ENCODE measurements around the gene DRAP1.

Gene DRAP1

DNA sequence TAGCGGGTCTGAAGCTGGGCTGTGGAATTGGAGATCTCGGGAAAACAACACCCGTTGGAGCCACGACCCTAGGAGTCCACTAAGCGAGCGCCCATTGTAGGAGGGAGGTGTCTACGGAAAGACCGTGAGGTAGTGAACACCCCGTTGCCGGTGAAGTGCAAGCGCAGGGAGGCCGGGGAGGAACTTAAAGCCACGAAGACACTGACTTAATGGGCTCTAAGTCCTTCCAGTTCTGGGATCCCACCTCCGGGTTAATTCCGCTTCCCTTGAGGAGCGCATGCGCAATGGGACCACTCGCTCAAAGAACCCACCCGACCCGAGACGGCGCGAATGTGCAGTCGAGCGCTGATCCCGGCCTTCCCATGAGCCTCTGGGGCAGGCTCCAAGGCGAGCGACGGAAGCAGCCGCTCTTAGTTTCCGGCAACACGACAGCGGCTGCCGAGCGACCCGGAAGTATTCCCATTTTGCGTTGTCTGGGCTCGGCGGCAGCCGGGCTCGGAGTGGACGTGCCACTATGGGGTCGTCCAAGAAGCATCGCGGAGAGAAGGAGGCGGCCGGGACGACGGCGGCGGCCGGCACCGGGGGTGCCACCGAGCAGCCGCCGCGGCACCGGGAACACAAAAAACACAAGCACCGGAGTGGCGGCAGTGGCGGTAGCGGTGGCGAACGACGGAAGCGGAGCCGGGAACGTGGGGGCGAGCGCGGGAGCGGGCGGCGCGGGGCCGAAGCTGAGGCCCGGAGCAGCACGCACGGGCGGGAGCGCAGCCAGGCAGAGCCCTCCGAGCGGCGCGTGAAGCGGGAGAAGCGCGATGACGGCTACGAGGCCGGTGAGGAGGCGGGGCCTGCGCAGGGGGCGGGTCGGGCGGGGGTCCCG lies 42.3 kb downstream of the DRAP1 start, which contains the start of gene SART1:
Gene SART1, plus strand, starts transcription at position 468 of the 874 bp plus-strand sequence. Its CDS starts 47 bp downstream, at position 515.
- DNase-seq (ENCODE audit: low spot score): peak; percentile 99

DNA sequence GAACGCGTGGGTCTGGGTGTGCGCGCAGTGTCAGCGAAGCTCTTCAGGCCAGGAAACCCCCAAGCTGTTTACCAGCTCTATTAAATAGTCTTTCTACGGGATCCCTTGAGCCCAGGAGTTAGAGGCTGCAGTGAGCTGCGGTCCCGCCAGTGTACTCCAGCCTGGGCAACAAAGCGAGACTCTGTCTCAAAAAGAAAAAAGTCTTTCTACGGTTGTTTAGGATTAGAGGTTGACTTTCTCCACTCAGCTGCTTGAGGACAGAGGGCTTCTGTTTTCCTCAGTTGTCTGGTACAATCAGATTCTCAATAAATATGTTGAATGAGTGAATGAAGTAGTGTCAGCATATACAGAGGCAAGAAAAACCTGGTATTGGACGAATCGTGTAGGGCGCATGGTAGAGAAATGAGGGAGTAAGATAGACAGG lies 42.9 kb downstream of the DRAP1 start:
- DNase-seq (ENCODE audit: low spot score): no peak

DNA sequence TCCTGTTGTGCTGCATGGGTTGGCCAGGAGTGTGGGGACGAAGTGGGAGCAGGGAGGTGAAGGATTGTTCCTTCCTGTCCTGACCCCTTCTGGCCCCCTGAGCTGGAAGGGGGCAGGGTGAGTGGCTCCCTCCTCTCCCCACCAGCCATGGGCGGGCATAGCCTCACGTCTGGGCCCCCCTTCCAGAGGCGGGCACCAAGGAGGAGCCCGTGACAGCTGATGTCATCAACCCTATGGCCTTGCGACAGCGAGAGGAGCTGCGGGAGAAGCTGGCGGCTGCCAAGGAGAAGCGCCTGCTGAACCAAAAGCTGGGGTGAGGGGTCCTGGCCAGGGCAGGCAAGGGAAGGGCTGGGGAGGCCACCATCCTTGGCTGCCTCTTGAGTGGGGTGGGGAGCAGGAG lies 45.7 kb downstream of the DRAP1 start:
- DNase-seq (ENCODE audit: low spot score): no peak

- DNase-seq (ENCODE audit: low spot score): no peak
Observed at GRCh38 chr11:65965986-65966762, 46.9 kb downstream of the DRAP1 start.

DNA sequence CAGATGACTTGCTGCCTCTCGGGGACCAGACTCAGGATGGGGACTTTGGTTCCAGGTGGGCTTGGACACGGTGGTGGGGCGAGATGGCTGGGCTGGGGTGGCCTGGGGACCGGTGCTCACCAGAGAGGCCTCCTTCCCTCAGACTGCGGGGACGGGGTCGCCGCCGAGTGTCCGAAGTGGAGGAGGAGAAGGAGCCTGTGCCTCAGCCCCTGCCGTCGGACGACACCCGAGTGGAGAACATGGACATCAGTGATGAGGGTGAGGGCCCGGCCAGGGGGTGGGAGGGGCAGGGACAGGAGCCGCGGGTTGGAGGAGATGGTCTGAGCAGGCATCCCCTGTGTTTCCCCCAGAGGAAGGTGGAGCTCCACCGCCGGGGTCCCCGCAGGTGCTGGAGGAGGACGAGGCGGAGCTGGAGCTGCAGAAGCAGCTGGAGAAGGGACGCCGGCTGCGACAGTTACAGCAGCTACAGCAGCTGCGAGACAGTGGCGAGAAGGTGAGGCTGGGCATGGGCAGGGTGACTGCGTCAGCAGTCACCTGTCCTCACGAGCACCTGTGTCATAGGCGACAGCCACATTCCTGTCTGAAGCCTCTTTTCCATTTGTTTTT lies 48.2 kb downstream of the DRAP1 start:
- DNase-seq (ENCODE audit: low spot score): no peak

DNA sequence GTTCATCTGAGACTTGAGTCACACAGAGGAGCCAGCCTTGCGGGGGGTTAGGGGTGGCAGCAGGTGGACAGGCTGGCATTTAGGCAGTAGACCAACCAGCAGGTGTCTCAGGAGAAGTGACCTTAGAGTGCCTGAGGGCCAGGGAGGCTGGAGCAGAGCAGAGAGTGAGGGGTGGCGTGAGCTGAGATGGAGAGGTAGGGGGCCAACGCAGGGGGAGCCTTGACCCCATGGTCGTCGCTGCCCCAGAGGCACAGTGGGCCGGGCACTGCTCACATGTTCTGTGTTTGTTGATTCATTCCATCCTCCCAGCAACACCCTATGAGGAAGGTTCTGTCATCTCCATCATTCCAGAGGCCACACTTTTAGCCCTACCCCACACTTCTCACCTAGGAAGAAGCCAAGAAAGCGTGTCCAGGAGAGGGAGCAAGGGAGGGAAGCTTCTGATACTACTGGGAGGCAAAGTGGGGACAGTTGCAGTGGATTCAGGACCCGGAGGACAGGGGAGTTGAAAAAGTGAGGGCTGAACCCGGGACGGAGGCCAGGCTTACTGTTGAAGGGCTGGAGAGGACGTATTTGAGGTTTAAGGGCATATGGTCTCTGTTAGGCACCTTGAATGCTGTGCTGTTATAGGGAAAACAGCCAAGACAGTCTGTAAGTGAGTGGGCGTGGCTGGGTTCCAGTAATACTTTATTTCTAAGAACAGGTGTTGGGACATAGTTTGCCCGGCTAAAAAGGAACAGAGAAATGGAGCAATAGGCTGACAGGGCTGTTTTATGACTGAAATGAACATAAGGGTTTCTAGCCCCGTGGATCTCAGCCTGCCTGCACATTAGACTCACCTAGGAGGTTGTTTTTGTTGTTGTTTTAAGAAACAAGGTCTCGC lies 49.6 kb downstream of the DRAP1 start:
- no peak for DNase-seq (ENCODE audit: low spot score)
